ENCODE measurements around the gene IGF2R. TPM values are rescaled to one million over a fixed set of nuclear protein-coding genes. Genes with fewer than 3 reads are reported as not detected.

IGF2R gene
- total and polyA plus RNA-seq, 7 donors, result 40.1 to 167 (median 113) TPM

- no peaks in the 10 kb centered on the region for H3K9me3 ChIP-seq
- H3K4me3 ChIP-seq, result no peak overlapping the region
- H3K4me1 ChIP-seq, result peaks cover 23% of the 10 kb centered on the region
- H3K27ac ChIP-seq, result no peak overlapping the region
- no peaks in the 10 kb centered on the region for H3K36me3 ChIP-seq (ENCODE audit: insufficient read depth in 1 of 2, low read depth in 1 of 2)
- DNase-seq (no peak), ATAC-seq (no peak)
- H3K27me3 ChIP-seq (ENCODE audit: insufficient read depth in 3 of 3, low read length in 2 of 3), result no peaks in the 10 kb centered on the region
- TF ChIP-seq CTCF (IDR thresholded peaks at IDR 0.05), result no peak
- intact Hi-C loops (cut with DNase I), result no loop called here
Measured at GRCh38 chr6:159955945-159956361, 12.9 kb upstream of the IGF2R start.

- H3K27me3 ChIP-seq (ENCODE audit: insufficient read depth in 3 of 3, low read length in 2 of 3), result no peaks in the 10 kb centered on the region
Measured at GRCh38 chr6:159957071-159957673, 11.7 kb upstream of the IGF2R start.

GRCh38 chr6:159959165-159959975 is 9.5 kb upstream of the IGF2R start:
- DNase-seq (no peak), ATAC-seq (peak; percentile 64 to 80 (median 74))
- Histone ChIP-seq H3K27me3 (ENCODE audit: insufficient read depth in 3 of 3, low read length in 2 of 3) (no peaks in the 10 kb centered on the region), H3K27ac (peak overlapping the region; percentile 34), H3K9me3 (no peaks in the 10 kb centered on the region), H3K4me3 (no peak overlapping the region), H3K4me1 (peaks cover 18% of the 10 kb centered on the region), H3K36me3 (ENCODE audit: insufficient read depth in 1 of 2, low read depth in 1 of 2) (no peaks in the 10 kb centered on the region)
- WGBS, 3 donors, result 59 to 71% (median 59%) methylated on average over 6 of the region's 6 CpGs
- no peak for TF ChIP-seq CTCF (IDR thresholded peaks at IDR 0.05)
- intact Hi-C loops (cut with DNase I), result no loop called here

More at GRCh38 chr6:159957071-159957673, 11.7 kb upstream of the IGF2R start:
- DNase-seq (no peak), ATAC-seq (no peak)
- WGBS, 3 donors, result 82 to 93% (median 84%) methylated on average over 6 of the region's 6 CpGs
- no peak overlapping the region for H3K27ac ChIP-seq
- no peak for TF ChIP-seq CTCF (IDR thresholded peaks at IDR 0.05)
- H3K36me3 ChIP-seq (ENCODE audit: insufficient read depth in 1 of 2, low read depth in 1 of 2), result no peaks in the 10 kb centered on the region
- peaks cover 23% of the 10 kb centered on the region for H3K4me1 ChIP-seq
- intact Hi-C loops (cut with DNase I), result no loop called here
- H3K9me3 ChIP-seq, result no peaks in the 10 kb centered on the region
- H3K4me3 ChIP-seq, result no peak overlapping the region

- Histone ChIP-seq H3K36me3 (ENCODE audit: insufficient read depth in 1 of 2, low read depth in 1 of 2) (no peaks in the 10 kb centered on the region), H3K9me3 (no peaks in the 10 kb centered on the region), H3K27ac (peak overlapping the region; percentile 34), H3K4me3 (no peak overlapping the region), H3K4me1 (peaks cover 18% of the 10 kb centered on the region), H3K27me3 (ENCODE audit: insufficient read depth in 3 of 3, low read length in 2 of 3) (no peaks in the 10 kb centered on the region)
- no peak for DNase-seq
- peak; percentile 30 to 77 (median 48) for ATAC-seq
- intact Hi-C loops (cut with DNase I), result no loop called here
- no peak for TF ChIP-seq CTCF (IDR thresholded peaks at IDR 0.05)
- WGBS, 3 donors, result 21 to 40% (median 30%) methylated on average over 3 of the region's 3 CpGs
Measured at GRCh38 chr6:159959976-159960384, 8.9 kb upstream of the IGF2R start.
